GM23248 (cell line): ENCODE results near the gene AGR2. TPM values are rescaled to one million over a fixed set of nuclear protein-coding genes. Genes with fewer than 3 reads are reported as not detected.

ENCODE experiments used
- DNase-seq: peaks from one replicate; pipeline ENCODE4 v3.0.0-alpha.2; 2015
- H2AFZ ChIP-seq: fragments of 200-600 bp; sonication (generic); 2 replicates; pipeline ENCODE4 v1.6.1; 2016; ENCODE audit warnings: antibody characterized with exemption
- H3F3A ChIP-seq: fragments of 200-600 bp; sonication (generic); 2 replicates; pipeline ENCODE4 v1.6.1; 2016; ENCODE audit warnings: mild to moderate bottlenecking, antibody characterized with exemption, mixed run types; ENCODE audit not compliant: insufficient read depth
- H3K27ac ChIP-seq: fragments of 200-600 bp; sonication (generic); 2 replicates; pipeline ENCODE4 v1.5.1; 2016; ENCODE audit warnings: mild to moderate bottlenecking
- H3K27me3 ChIP-seq: fragments of 200-600 bp; sonication (generic); replicated peaks from 2 replicates; pipeline ENCODE4 v1.6.1; 2016; ENCODE audit warnings: mild to moderate bottlenecking; ENCODE audit not compliant: insufficient read depth
- H3K36me3 ChIP-seq: fragments of 200-600 bp; sonication (generic); 2 replicates; pipeline ENCODE4 v1.6.1; 2016; ENCODE audit warnings: low read depth, mild to moderate bottlenecking
- H3K4me1 ChIP-seq: fragments of 200-600 bp; sonication (generic); 2 replicates; pipeline ENCODE4 v1.6.1; 2016; ENCODE audit warnings: mild to moderate bottlenecking; ENCODE audit not compliant: insufficient read depth
- H3K4me2 ChIP-seq: fragments of 200-600 bp; sonication (generic); one replicate; pipeline ENCODE4 v1.6.1; 2016; ENCODE audit warnings: mild to moderate bottlenecking; ENCODE audit not compliant: unreplicated experiment
- H3K4me3 ChIP-seq: fragments of 200-600 bp; sonication (generic); 2 replicates; pipeline ENCODE4 v1.5.1; 2016; ENCODE audit warnings: mild to moderate bottlenecking
- H3K79me2 ChIP-seq: fragments of 200-600 bp; sonication (generic); 2 replicates; pipeline ENCODE4 v1.6.1; 2016; ENCODE audit warnings: mild to moderate bottlenecking; ENCODE audit not compliant: insufficient read depth
- H3K9ac ChIP-seq: fragments of 200-600 bp; sonication (generic); 2 replicates; pipeline ENCODE4 v1.6.1; 2016; ENCODE audit warnings: mild to moderate bottlenecking
- H3K9me2 ChIP-seq: fragments of 200-600 bp; sonication (generic); 2 replicates; pipeline ENCODE4 v1.6.1; 2016; ENCODE audit warnings: mixed run types, mild to moderate bottlenecking, moderate library complexity; ENCODE audit not compliant: insufficient read depth
- H3K9me3 ChIP-seq: fragments of 200-600 bp; sonication (generic); one replicate; pipeline ENCODE4 v1.6.1; 2017; ENCODE audit warnings: low read depth
- H4K20me1 ChIP-seq: fragments of 200-600 bp; sonication (generic); 2 replicates; pipeline ENCODE4 v1.6.0; 2016; ENCODE audit not compliant: insufficient read depth
- EZH2 ChIP-seq: fragments of 200-600 bp; sonication (generic); IDR thresholded peaks from 2 replicates; pipeline ENCODE4 v1.6.1; 2018; ENCODE audit warnings: antibody characterized with exemption, mild to moderate bottlenecking; ENCODE audit not compliant: insufficient read depth, poor library complexity, severe bottlenecking
- EZH2phosphoT487 ChIP-seq: fragments of 200-600 bp; sonication (generic); IDR thresholded peaks from 2 replicates; pipeline ENCODE4 v1.6.1; 2018; ENCODE audit warnings: antibody characterized with exemption, moderate library complexity, mild to moderate bottlenecking, low read depth; ENCODE audit not compliant: insufficient read depth
- WGBS, 2 experiments: methylation state at CpG; one replicate each; pipeline ENCODE4 v1.1.6; 2015 to 2017; ENCODE audit warnings: low lambda C conversion rate in 2 of 2, low coverage in 1 of 2; ENCODE audit errors: missing lambda C conversion rate in 2 of 2; 5-methylcytosine and 5-hydroxymethylcytosine counted together
- in situ Hi-C: fragments of 300-500 bp; cut with MboI; formaldehyde crosslinking; loops from 2 replicates; pipeline ENCODE4 v1.15.0; 2020
- polyA plus RNA-seq: library from polyadenylated mRNA; unstranded; fragments of >200 nt; fragmentation: Nextera tagmentation; extraction: Ambion mirVana; gene quantifications from 2 replicates; pipeline ENCODE4 v1.2.1, GENCODE V29; 2016
- total RNA-seq: library from RNA; depleted of rRNA; stranded (reverse); fragments of >200 nt; shearing (Covaris generic); gene quantifications from 2 replicates; pipeline ENCODE4 v1.2.3, GENCODE V29; 2014

AGR2 gene
- total and polyA plus RNA-seq, 2 experiments from 2014 or later = not detected

GRCh38 chr7:16764942-16765341 is 39.9 kb downstream of the AGR2 start:
- H3K4me1 ChIP-seq = no peaks in the 10 kb centered on the region
- H3K4me2 ChIP-seq = no peak overlapping the region
- 82 to 91% methylated on average over 3 of the region's 3 CpGs for WGBS, 2 experiments
- H4K20me1 ChIP-seq = no peaks in the 10 kb centered on the region
- no peaks in the 10 kb centered on the region for H3K79me2 ChIP-seq
- DNase-seq = no peak
- H3K9me2 ChIP-seq = no peaks in the 10 kb centered on the region
- TF ChIP-seq EZH2 (no peak), EZH2phosphoT487 (no peak)
- no peaks in the 10 kb centered on the region for H3K36me3 ChIP-seq
- in situ Hi-C loops = no loop called here
- no peak overlapping the region for H3K4me3 ChIP-seq
- H3K27ac ChIP-seq = no peak overlapping the region
- no peak overlapping the region for H3K9ac ChIP-seq
- H3K9me3 ChIP-seq = no peaks in the 10 kb centered on the region
- H3K27me3 ChIP-seq = no peaks in the 10 kb centered on the region
- H2AFZ ChIP-seq = no peak overlapping the region
- no peaks in the 10 kb centered on the region for H3F3A ChIP-seq

- Histone ChIP-seq H2AFZ (no peak overlapping the region), H3K27ac (no peak overlapping the region), H3K9me3 (no peaks in the 10 kb centered on the region), H3K4me2 (no peak overlapping the region), H3K36me3 (no peaks in the 10 kb centered on the region), H3K4me3 (no peak overlapping the region), H3K9ac (no peak overlapping the region), H3K4me1 (no peaks in the 10 kb centered on the region), H3K27me3 (no peaks in the 10 kb centered on the region), H3F3A (no peaks in the 10 kb centered on the region), H4K20me1 (no peaks in the 10 kb centered on the region), H3K79me2 (no peaks in the 10 kb centered on the region), H3K9me2 (no peaks in the 10 kb centered on the region)
- in situ Hi-C loops = no loop called here
- TF ChIP-seq EZH2 (no peak), EZH2phosphoT487 (no peak)
- WGBS, 2 experiments = 81 to 92% methylated on average over 4 of the region's 4 CpGs
- no peak for DNase-seq
These were observed 42.6 kb downstream of the AGR2 start for GRCh38 chr7:16762177-16762576.

DNA sequence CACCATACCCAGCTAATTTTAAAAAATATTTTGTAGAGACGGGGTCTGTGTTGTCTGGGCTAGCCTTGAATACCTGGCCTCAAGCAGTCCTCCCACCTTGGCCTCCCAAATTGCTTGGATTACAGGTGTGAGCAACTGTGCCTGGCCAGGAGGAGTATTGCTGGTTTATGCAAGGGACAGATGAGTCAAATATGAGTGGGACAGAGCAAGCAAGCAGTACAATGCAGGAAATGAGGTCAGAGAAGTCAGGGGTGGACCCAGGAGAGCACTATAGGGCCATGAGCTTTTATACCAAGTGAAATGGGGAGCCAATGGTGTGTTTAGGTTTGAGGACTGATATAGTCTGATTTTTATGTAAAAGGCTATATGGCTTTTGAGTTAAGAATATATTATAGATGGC is 45.0 kb downstream of the AGR2 start:
- Histone ChIP-seq H3K9me2 (no peaks in the 10 kb centered on the region), H4K20me1 (no peaks in the 10 kb centered on the region), H3K79me2 (no peaks in the 10 kb centered on the region), H2AFZ (no peak overlapping the region), H3F3A (peaks cover 12% of the 10 kb centered on the region), H3K4me1 (peaks cover 8% of the 10 kb centered on the region), H3K27ac (no peak overlapping the region), H3K4me3 (no peak overlapping the region), H3K4me2 (no peak overlapping the region), H3K9ac (no peak overlapping the region), H3K36me3 (no peaks in the 10 kb centered on the region), H3K9me3 (no peaks in the 10 kb centered on the region), H3K27me3 (no peaks in the 10 kb centered on the region)
- in situ Hi-C loops = no loop called here
- 91 to 100% methylated on average over 1 of the region's 1 CpG for WGBS, 2 experiments
- TF ChIP-seq EZH2phosphoT487 (no peak), EZH2 (no peak)
- no peak for DNase-seq

DNA sequence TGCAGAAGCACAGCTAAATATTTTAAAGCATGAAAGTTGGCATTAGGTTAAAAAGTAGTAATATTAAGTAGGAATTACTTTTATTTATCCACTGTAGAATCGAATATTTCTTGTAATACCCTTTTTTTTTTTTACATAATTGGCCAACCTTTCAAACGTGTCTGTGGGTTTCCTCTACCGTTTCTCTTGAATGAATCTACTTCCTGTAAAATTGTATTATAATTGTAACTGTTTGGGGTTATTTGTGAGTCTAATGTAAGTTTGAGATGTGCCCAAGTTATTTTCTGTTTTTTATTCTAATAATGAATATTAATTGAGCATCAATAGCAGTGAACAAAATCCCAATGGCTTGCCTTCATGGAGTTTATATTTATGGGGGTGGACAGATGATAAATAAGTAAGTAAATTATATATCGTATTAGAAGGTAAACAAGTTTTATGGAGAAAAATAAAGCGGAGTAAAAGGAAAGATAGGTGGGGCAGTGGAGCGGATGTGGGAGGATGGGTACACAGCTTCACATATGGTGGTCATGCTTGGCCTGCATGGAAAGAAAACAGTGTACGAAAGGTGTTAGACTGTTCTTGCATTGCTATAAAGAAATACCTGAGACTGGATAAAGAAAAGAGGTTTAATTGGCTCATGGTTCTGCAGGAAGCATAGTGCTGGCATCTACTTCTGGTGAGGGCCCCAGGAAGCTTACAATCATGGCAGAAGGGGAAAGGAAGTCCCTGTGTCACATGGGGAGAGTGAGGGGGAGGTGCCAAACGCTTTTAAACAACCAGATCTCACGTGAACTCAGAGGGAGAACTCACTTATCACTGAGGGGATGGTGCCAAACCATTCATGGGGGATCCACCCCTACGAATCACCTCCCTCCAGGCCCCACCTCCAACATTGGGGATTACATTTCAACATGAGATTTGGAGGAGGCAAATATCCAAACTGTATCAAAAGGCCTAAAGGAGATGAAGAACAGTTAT is 45.9 kb downstream of the AGR2 start:
- H3F3A ChIP-seq = peaks cover 18% of the 10 kb centered on the region
- H3K27ac ChIP-seq = no peak overlapping the region
- H3K4me1 ChIP-seq = peaks cover 8% of the 10 kb centered on the region
- 92% methylated on average over 10 of the region's 10 CpGs for WGBS, 2 experiments
- H3K27me3 ChIP-seq = no peaks in the 10 kb centered on the region
- no peaks in the 10 kb centered on the region for H4K20me1 ChIP-seq
- TF ChIP-seq EZH2phosphoT487 (no peak), EZH2 (no peak)
- H3K79me2 ChIP-seq = no peaks in the 10 kb centered on the region
- H3K4me2 ChIP-seq = no peak overlapping the region
- H3K36me3 ChIP-seq = no peaks in the 10 kb centered on the region
- DNase-seq = no peak
- no peak overlapping the region for H2AFZ ChIP-seq
- no peaks in the 10 kb centered on the region for H3K9me2 ChIP-seq
- H3K9ac ChIP-seq = no peak overlapping the region
- no peak overlapping the region for H3K4me3 ChIP-seq
- no peaks in the 10 kb centered on the region for H3K9me3 ChIP-seq
- in situ Hi-C loops = no loop called here
